Keratinocyte (primary cell): Measurements from ENCODE around the gene TNFRSF14. TPM values are rescaled to one million over a fixed set of nuclear protein-coding genes. Genes with fewer than 3 reads are reported as not detected.

Experiments used
- DNase-seq: peaks from one replicate; pipeline ENCODE4 v3.0.0-alpha.2; 2011; ENCODE audit warnings: low read depth, missing footprints, low spot score
- FAIRE-seq: peaks from 2 replicates; lab custom pipeline; 2011; peaks lifted over from hg19 to GRCh38; lab: Jason Lieb, UNC
- H2AFZ ChIP-seq: 2 replicates; pipeline ENCODE4 v1.6.0; 2012; ENCODE audit warnings: low read length, control low read depth, inconsistent platforms; ENCODE audit not compliant: control insufficient read depth
- H3K27ac ChIP-seq: 2 replicates; pipeline ENCODE4 v1.5.1; 2011; ENCODE audit warnings: low read length; ENCODE audit not compliant: control insufficient read depth, insufficient read depth
- H3K27me3 ChIP-seq: 3 replicates; pipeline ENCODE4 v1.6.0; 2011; ENCODE audit warnings: low read length; ENCODE audit not compliant: control insufficient read depth, insufficient read depth; ENCODE audit errors: extremely low read depth
- H3K36me3 ChIP-seq, 2 experiments: 2 replicates in 1 of 2; 3 replicates in 1 of 2; pipeline ENCODE4 v1.5.1; 2011; ENCODE audit warnings: low read length in 2 of 2, mild to moderate bottlenecking in 1 of 2; ENCODE audit not compliant: control insufficient read depth in 2 of 2, insufficient read depth in 2 of 2; ENCODE audit errors: extremely low read depth in 1 of 2
- H3K4me1 ChIP-seq: 3 replicates; pipeline ENCODE4 v1.5.1; 2011; ENCODE audit warnings: low read length; ENCODE audit not compliant: control insufficient read depth, insufficient read depth; ENCODE audit errors: extremely low read depth
- H3K4me2 ChIP-seq: 3 replicates; pipeline ENCODE4 v1.6.0; 2011; ENCODE audit warnings: low read depth, low read length; ENCODE audit not compliant: control insufficient read depth, insufficient read depth; ENCODE audit errors: extremely low read depth
- H3K4me3 ChIP-seq, 3 experiments: fragments of 200-600 bp in 1 of 3; sonication (generic) in 1 of 3; 2 replicates in 2 of 3; 3 replicates in 1 of 3; pipeline ENCODE4 v1.5.1; 2011 to 2016; ENCODE audit warnings: low read length in 3 of 3, mild to moderate bottlenecking in 3 of 3, control low read depth in 2 of 3, inconsistent platforms in 1 of 3, low read depth in 1 of 3, mixed read lengths in 1 of 3, mixed run types in 1 of 3, moderate library complexity in 1 of 3; ENCODE audit not compliant: control insufficient read depth in 2 of 3, insufficient read depth in 2 of 3; ENCODE audit errors: extremely low read depth in 1 of 3
- H3K79me2 ChIP-seq: 2 replicates; pipeline ENCODE4 v1.6.0; 2012; ENCODE audit warnings: low read length; ENCODE audit not compliant: control insufficient read depth, insufficient read depth
- H3K9ac ChIP-seq: 3 replicates; pipeline ENCODE4 v1.6.0; 2011; ENCODE audit warnings: low read length; ENCODE audit not compliant: control insufficient read depth, insufficient read depth; ENCODE audit errors: extremely low read depth
- H3K9me1 ChIP-seq: 3 replicates; pipeline ENCODE4 v1.6.0; 2011; ENCODE audit warnings: low read length; ENCODE audit not compliant: control insufficient read depth, insufficient read depth; ENCODE audit errors: extremely low read depth
- H3K9me3 ChIP-seq: 2 replicates; pipeline ENCODE4 v1.5.1; 2012; ENCODE audit warnings: low read depth, low read length; ENCODE audit not compliant: control insufficient read depth
- H4K20me1 ChIP-seq: 3 replicates; pipeline ENCODE4 v1.6.0; 2011; ENCODE audit warnings: low read length; ENCODE audit not compliant: control insufficient read depth, insufficient read depth; ENCODE audit errors: extremely low read depth
- EZH2 ChIP-seq: IDR thresholded peaks from one replicate; pipeline ENCODE4 v1.6.1; 2012; ENCODE audit warnings: inconsistent platforms, mild to moderate bottlenecking, low read length, moderate library complexity
- dilution Hi-C: fragments of 300-500 bp; cut with MboI; formaldehyde crosslinking; loops from one replicate; pipeline ENCODE4 v1.7.0; 2020; ENCODE audit warnings: low sequenced_read_pairs; ENCODE audit not compliant: extremely low pct_ligation_motif_present
- polyA plus RNA-seq, 5 experiments: library from polyadenylated mRNA; depleted of rRNA in 3 of 5; stranded (reverse) in 3 of 5; stranded (forward) in 1 of 5; unstranded in 1 of 5; fragments of >200 nt; gene quantifications; 1 replicate in 1 of 5; 2 replicates in 3 of 5; 3 replicates in 1 of 5; pipeline versions ENCODE4 v1.2.1 to v1.2.3, GENCODE V29; 2011 to 2012; ENCODE audit warnings: missing spikeins in 2 of 5, low read depth in 1 of 5, low replicate concordance in 1 of 5
- TF ChIP-seq, protein P1 (sequence below), 3 experiments: IDR thresholded peaks in 1 of 3; conservative IDR thresholded peaks in 1 of 3; optimal IDR thresholded peaks in 1 of 3; 2 replicates in 2 of 3; 3 replicates in 1 of 3; pipeline versions ENCODE3 to v1.5.1; 2011; ENCODE audit warnings: low read length in 3 of 3, mild to moderate bottlenecking in 3 of 3, moderate library complexity in 2 of 3, control low read depth in 1 of 3, inconsistent platforms in 1 of 3; ENCODE audit not compliant: insufficient read depth in 2 of 3; ENCODE audit errors: extremely low read depth in 1 of 3

TNFRSF14 gene
- polyA plus RNA-seq, 1 donor (not counting 4 experiments of a cell fraction or from before 2014, with no cell fraction given), result 5.2 TPM

DNA sequence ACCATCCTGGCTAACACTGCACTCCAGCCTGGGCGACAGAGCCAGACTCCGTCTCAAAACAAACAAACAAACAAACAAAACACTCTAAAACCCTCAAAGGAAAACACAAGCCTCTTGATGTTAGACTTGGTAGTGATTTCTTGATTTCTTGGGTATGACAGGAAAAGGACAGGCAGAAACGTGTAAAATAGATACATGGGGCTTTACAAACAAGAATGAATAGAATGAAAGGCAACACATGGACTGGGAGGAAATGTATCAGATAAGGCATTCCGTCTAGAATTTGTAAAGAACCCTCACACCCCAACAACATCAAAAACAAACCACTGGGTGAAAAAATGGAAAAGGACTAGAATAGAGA, 22.6 kb downstream of the TNFRSF14 start:
- no peak overlapping the region for H3K4me2 ChIP-seq
- dilution Hi-C loops, result no loop called here
- no peaks in the 10 kb centered on the region for H3K9me3 ChIP-seq
- H3K9ac ChIP-seq, result no peak overlapping the region
- no peak overlapping the region for H3K4me3 ChIP-seq
- no peaks in the 10 kb centered on the region for H3K9me1 ChIP-seq
- H3K27me3 ChIP-seq, result peaks cover 10% of the 10 kb centered on the region
- no peak for FAIRE-seq
- no peaks in the 10 kb centered on the region for H3K36me3 ChIP-seq
- no peaks in the 10 kb centered on the region for H4K20me1 ChIP-seq
- no peaks in the 10 kb centered on the region for H3K79me2 ChIP-seq
- H3K4me1 ChIP-seq, result no peaks in the 10 kb centered on the region
- TF ChIP-seq EZH2, result no peak
- TF ChIP-seq, protein P1, sequence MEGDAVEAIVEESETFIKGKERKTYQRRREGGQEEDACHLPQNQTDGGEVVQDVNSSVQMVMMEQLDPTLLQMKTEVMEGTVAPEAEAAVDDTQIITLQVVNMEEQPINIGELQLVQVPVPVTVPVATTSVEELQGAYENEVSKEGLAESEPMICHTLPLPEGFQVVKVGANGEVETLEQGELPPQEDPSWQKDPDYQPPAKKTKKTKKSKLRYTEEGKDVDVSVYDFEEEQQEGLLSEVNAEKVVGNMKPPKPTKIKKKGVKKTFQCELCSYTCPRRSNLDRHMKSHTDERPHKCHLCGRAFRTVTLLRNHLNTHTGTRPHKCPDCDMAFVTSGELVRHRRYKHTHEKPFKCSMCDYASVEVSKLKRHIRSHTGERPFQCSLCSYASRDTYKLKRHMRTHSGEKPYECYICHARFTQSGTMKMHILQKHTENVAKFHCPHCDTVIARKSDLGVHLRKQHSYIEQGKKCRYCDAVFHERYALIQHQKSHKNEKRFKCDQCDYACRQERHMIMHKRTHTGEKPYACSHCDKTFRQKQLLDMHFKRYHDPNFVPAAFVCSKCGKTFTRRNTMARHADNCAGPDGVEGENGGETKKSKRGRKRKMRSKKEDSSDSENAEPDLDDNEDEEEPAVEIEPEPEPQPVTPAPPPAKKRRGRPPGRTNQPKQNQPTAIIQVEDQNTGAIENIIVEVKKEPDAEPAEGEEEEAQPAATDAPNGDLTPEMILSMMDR (optimal IDR thresholded peaks at IDR 0.05 in 1 of 3, IDR thresholded peaks at IDR 0.05 in 1 of 3, conservative IDR thresholded peaks at IDR 0.05 in 1 of 3; ENCODE audit: extremely low read depth in 1 of 3, insufficient read depth in 2 of 3, low read length in 3 of 3), result no peak
- H3K27ac ChIP-seq, result no peak overlapping the region
- no peak for DNase-seq
- no peak overlapping the region for H2AFZ ChIP-seq

DNA sequence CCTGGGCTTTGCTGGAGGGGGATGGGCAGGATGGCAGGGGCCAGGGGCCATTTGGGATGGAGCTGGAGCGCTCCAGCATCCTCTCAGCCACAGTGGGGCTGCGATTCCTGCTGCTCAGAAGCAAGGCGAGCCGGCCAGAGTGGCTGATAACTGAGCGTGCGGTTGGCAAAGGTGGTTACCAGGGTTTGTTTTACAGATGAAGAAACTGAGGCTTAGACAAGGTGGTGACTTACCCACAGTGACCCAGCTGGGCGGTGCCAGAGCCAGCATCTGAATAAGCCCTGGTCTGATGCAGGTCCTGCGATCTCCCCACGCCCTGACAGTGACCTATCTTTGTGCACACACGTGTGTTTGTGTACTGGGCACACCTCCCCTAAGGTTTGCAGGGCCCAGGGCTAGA, 24.5 kb downstream of the TNFRSF14 start:
- TF ChIP-seq, protein P1 (optimal IDR thresholded peaks at IDR 0.05 in 1 of 3, IDR thresholded peaks at IDR 0.05 in 1 of 3, conservative IDR thresholded peaks at IDR 0.05 in 1 of 3; ENCODE audit: extremely low read depth in 1 of 3, insufficient read depth in 2 of 3, low read length in 3 of 3), result no peak
- TF ChIP-seq EZH2, result no peak
- H3K79me2 ChIP-seq, result no peaks in the 10 kb centered on the region
- H3K4me2 ChIP-seq, result no peak overlapping the region
- peaks cover 4% of the 10 kb centered on the region for H3K27me3 ChIP-seq
- no peaks in the 10 kb centered on the region for H3K9me1 ChIP-seq
- FAIRE-seq (no peak), DNase-seq (no peak)
- no peaks in the 10 kb centered on the region for H3K9me3 ChIP-seq
- dilution Hi-C loops, result no loop called here
- no peak overlapping the region for H3K9ac ChIP-seq
- H3K4me3 ChIP-seq, result no peak overlapping the region
- H3K27ac ChIP-seq, result no peak overlapping the region
- no peaks in the 10 kb centered on the region for H4K20me1 ChIP-seq
- no peaks in the 10 kb centered on the region for H3K36me3 ChIP-seq
- peaks cover 5% of the 10 kb centered on the region for H3K4me1 ChIP-seq
- no peak overlapping the region for H2AFZ ChIP-seq
